ENCODE data around the gene PRSS27.
"Not testable (repeated sequence)": the region's sequence is repeated elsewhere in the genome, so short reads cannot be mapped to it uniquely, and the experiment has no call there.

PRSS27 gene

GRCh38 chr16:2721634-2722173 lies 1.7 kb upstream of the PRSS27 start:
- DNase-seq = not testable (repeated sequence)

- peak; percentile 89 for DNase-seq
Measured at GRCh38 chr16:2720719-2721633, 952 bp upstream of the PRSS27 start.

- DNase-seq = no peak
Measured at GRCh38 chr16:2719328-2720063, 528 bp downstream of the PRSS27 start.

- DNase-seq = no peak
Measured at GRCh38 chr16:2717383-2718263, 2.4 kb downstream of the PRSS27 start.

GRCh38 chr16:2716948-2717347 lies 3.1 kb downstream of the PRSS27 start:
- no peak for DNase-seq

- no peak for DNase-seq
Measured at GRCh38 chr16:2715966-2716885, 3.8 kb downstream of the PRSS27 start.

GRCh38 chr16:2715519-2715918 lies 4.5 kb downstream of the PRSS27 start:
- peak; percentile 79 for DNase-seq

- DNase-seq = no peak
Measured at GRCh38 chr16:2715064-2715463, 5.0 kb downstream of the PRSS27 start.

GRCh38 chr16:2713985-2714774 lies 5.8 kb downstream of the PRSS27 start:
- no peak for DNase-seq

- DNase-seq = no peak
Measured at GRCh38 chr16:2713523-2713922, 6.5 kb downstream of the PRSS27 start.

- no peak for DNase-seq
Measured at GRCh38 chr16:2712546-2712945, 7.5 kb downstream of the PRSS27 start.

- DNase-seq = no peak
Measured at GRCh38 chr16:2712063-2712441, 8.0 kb downstream of the PRSS27 start.

- no peak for DNase-seq
Measured at GRCh38 chr16:2711370-2712062, 8.5 kb downstream of the PRSS27 start.

GRCh38 chr16:2710711-2711231 lies 9.3 kb downstream of the PRSS27 start:
- no peak for DNase-seq

GRCh38 chr16:2710021-2710710 lies 9.9 kb downstream of the PRSS27 start:
- DNase-seq = no peak

GRCh38 chr16:2709588-2709984 lies 10.4 kb downstream of the PRSS27 start:
- no peak for DNase-seq

GRCh38 chr16:2708955-2709587 lies 11.0 kb downstream of the PRSS27 start:
- DNase-seq = no peak

- no peak for DNase-seq
Measured at GRCh38 chr16:2708290-2708639, 11.8 kb downstream of the PRSS27 start.
